ENCODE results near the gene TIAM2. TPM values are rescaled to one million over a fixed set of nuclear protein-coding genes. Genes with fewer than 3 reads are reported as not detected.

TIAM2 gene
- total and polyA plus RNA-seq, 7 donors, result 3.4 to 20.3 (median 10.0) TPM

- H3K27ac ChIP-seq, result no peak overlapping the region
- DNase-seq (peak in 1 of 2 donors; percentile 23), ATAC-seq (peak in 3 of 4 donors; percentile 42 to 66 (median 50))
- H3K9me3 ChIP-seq, result no peaks in the 10 kb centered on the region
- H3K4me1 ChIP-seq, result peaks cover 6% of the 10 kb centered on the region
- 82 to 83% (median 82%) methylated on average over 30 of the region's 30 CpGs for WGBS, 3 donors
- intact Hi-C loops (cut with DNase I), result loop anchor here (2.0 to 10.0 kb wide), 3 partner anchors 72 to 324 kb away; no protein-coding TSS in a partner anchor
- peaks cover 0 to 55% of the 10 kb centered on the region in 2 donors for H3K36me3 ChIP-seq (ENCODE audit: insufficient read depth in 1 of 2, low read depth in 1 of 2)
- no peak overlapping the region for H3K4me3 ChIP-seq
- H3K27me3 ChIP-seq (ENCODE audit: insufficient read depth in 3 of 3, low read length in 2 of 3), result no peaks in the 10 kb centered on the region
- peak; percentile 58 for TF ChIP-seq CTCF (IDR thresholded peaks at IDR 0.05)
Measured at GRCh38 chr6:155248008-155249001, 253.2 kb downstream of the TIAM2 start.

GRCh38 chr6:155250701-155251381, 255.7 kb downstream of the TIAM2 start:
- no peak for ATAC-seq
- Histone ChIP-seq H3K27ac (no peak overlapping the region), H3K36me3 (ENCODE audit: insufficient read depth in 1 of 2, low read depth in 1 of 2) (peaks cover 0 to 71% of the 10 kb centered on the region in 2 donors), H3K9me3 (no peaks in the 10 kb centered on the region), H3K4me1 (peaks cover 24% of the 10 kb centered on the region), H3K27me3 (ENCODE audit: insufficient read depth in 3 of 3, low read length in 2 of 3) (no peaks in the 10 kb centered on the region), H3K4me3 (no peak overlapping the region)
- intact Hi-C loops (cut with DNase I), result no loop called here
- no peak for DNase-seq
- TF ChIP-seq CTCF (IDR thresholded peaks at IDR 0.05), result no peak
- WGBS, 3 donors, result 93 to 95% (median 93%) methylated on average over 10 of the region's 10 CpGs

- TF ChIP-seq CTCF (IDR thresholded peaks at IDR 0.05), result no peak
- DNase-seq (no peak), ATAC-seq (no peak)
- H3K27ac ChIP-seq, result peak overlapping the region; percentile 85
- peaks cover 0 to 77% of the 10 kb centered on the region in 2 donors for H3K36me3 ChIP-seq (ENCODE audit: insufficient read depth in 1 of 2, low read depth in 1 of 2)
- no peak overlapping the region for H3K4me3 ChIP-seq
- intact Hi-C loops (cut with DNase I), result no loop called here
- H3K27me3 ChIP-seq (ENCODE audit: insufficient read depth in 3 of 3, low read length in 2 of 3), result no peaks in the 10 kb centered on the region
- peaks cover 24% of the 10 kb centered on the region for H3K4me1 ChIP-seq
- H3K9me3 ChIP-seq, result no peaks in the 10 kb centered on the region
- 96 to 97% (median 96%) methylated on average over 8 of the region's 8 CpGs for WGBS, 3 donors
Measured at GRCh38 chr6:155252581-155252980, 257.5 kb downstream of the TIAM2 start.

GRCh38 chr6:155253337-155253736, 258.2 kb downstream of the TIAM2 start:
- Histone ChIP-seq H3K4me3 (no peak overlapping the region), H3K27me3 (ENCODE audit: insufficient read depth in 3 of 3, low read length in 2 of 3) (no peaks in the 10 kb centered on the region), H3K36me3 (ENCODE audit: insufficient read depth in 1 of 2, low read depth in 1 of 2) (peaks cover 0 to 84% of the 10 kb centered on the region in 2 donors), H3K27ac (peak overlapping the region; percentile 85), H3K4me1 (peaks cover 24% of the 10 kb centered on the region), H3K9me3 (no peaks in the 10 kb centered on the region)
- intact Hi-C loops (cut with DNase I), result no loop called here
- peak; percentile 70 to 81 (median 74) for ATAC-seq
- TF ChIP-seq CTCF (IDR thresholded peaks at IDR 0.05), result no peak
- WGBS, 3 donors, result 34 to 59% (median 52%) methylated on average over 1 of the region's 1 CpG
- no peak for DNase-seq
